Neural cell (in vitro differentiated cells): Measurements from ENCODE around the gene OR2A42.
"Not testable (repeated sequence)": the region's sequence is repeated elsewhere in the genome, so short reads cannot be mapped to it uniquely, and the experiment has no call there.

Source experiments
- CTCF ChIP-seq: fragments of 450-650 bp; IDR thresholded peaks from 2 replicates; pipeline ENCODE4 v1.5.1; 2014; ENCODE audit warnings: antibody characterized with exemption, mild to moderate bottlenecking, moderate library complexity; ENCODE audit not compliant: poor library complexity, severe bottlenecking
- EP300 ChIP-seq: fragments of 450-650 bp; conservative IDR thresholded peaks from 2 replicates; pipeline ENCODE4 v1.6.1; 2014; ENCODE audit warnings: antibody characterized with exemption, mild to moderate bottlenecking, moderate library complexity; ENCODE audit not compliant: poor library complexity, severe bottlenecking
- EZH2 ChIP-seq: fragments of 200-600, 300-800 bp; shearing (Covaris generic), sonication (generic); IDR thresholded peaks from 2 replicates; pipeline ENCODE4 v1.6.1; 2014; ENCODE audit warnings: antibody characterized with exemption, low read length, borderline replicate concordance, mild to moderate bottlenecking; ENCODE audit not compliant: insufficient read depth, poor library complexity, severe bottlenecking
- POLR2AphosphoS5 ChIP-seq: IDR thresholded peaks from 2 replicates; pipeline ENCODE4 v1.6.1; 2012
- TAF1 ChIP-seq: IDR thresholded peaks from 2 replicates; pipeline ENCODE4 v1.6.1; 2012; ENCODE audit warnings: low read depth

- TF ChIP-seq POLR2AphosphoS5, TAF1, CTCF, EZH2, EP300: not testable (repeated sequence)
These were observed 44.3 kb upstream of the OR2A42 start for GRCh38 chr7:144283716-144284115.
